Fibroblast of lung (primary cell): ENCODE results near the gene ADARB1. TPM values are rescaled to one million over a fixed set of nuclear protein-coding genes. Genes with fewer than 3 reads are reported as not detected.

Experiments used
- DNase-seq, 2 donors: peaks; one replicate each; pipeline versions ENCODE4 v3.0.0 to v3.0.0-alpha.2; 2010; ENCODE audit warnings: low read depth in 2 of 2
- H2AFZ ChIP-seq: 2 replicates; pipeline ENCODE4 v1.5.1; 2012; ENCODE audit warnings: low read length, control low read depth, inconsistent platforms
- H3K27ac ChIP-seq: 2 replicates; pipeline ENCODE4 v1.5.1; 2011; ENCODE audit warnings: low read length, control low read depth; ENCODE audit not compliant: insufficient read depth
- H3K27me3 ChIP-seq: 2 replicates; pipeline ENCODE4 v1.5.1; 2011; ENCODE audit warnings: mild to moderate bottlenecking, low read length; ENCODE audit not compliant: control insufficient read depth, insufficient read depth
- H3K36me3 ChIP-seq: 2 replicates; pipeline ENCODE4 v1.5.1; 2011; ENCODE audit warnings: low read length; ENCODE audit not compliant: control insufficient read depth, insufficient read depth
- H3K4me1 ChIP-seq: 2 replicates; pipeline ENCODE4 v1.5.1; 2011; ENCODE audit warnings: low read length; ENCODE audit not compliant: control insufficient read depth, insufficient read depth; ENCODE audit errors: extremely low read depth
- H3K4me2 ChIP-seq: 2 replicates; pipeline ENCODE4 v1.5.1; 2011; ENCODE audit warnings: low read length, control low read depth; ENCODE audit not compliant: insufficient read depth; ENCODE audit errors: extremely low read depth
- H3K4me3 ChIP-seq, 4 experiments: fragments of 200-600 bp in 1 of 4; sonication (generic) in 1 of 4; replicated peaks in 1 of 4; 2 replicates each; pipeline ENCODE4 v1.5.1; 2011 to 2016; ENCODE audit warnings: low read length in 4 of 4, low read depth in 3 of 4, mild to moderate bottlenecking in 3 of 4, control low read depth in 2 of 4, inconsistent platforms in 1 of 4, mixed read lengths in 1 of 4; ENCODE audit not compliant: insufficient read depth in 1 of 4; ENCODE audit errors: control extremely low read depth in 1 of 4
- H3K79me2 ChIP-seq: 2 replicates; pipeline ENCODE4 v1.5.1; 2012; ENCODE audit warnings: mild to moderate bottlenecking, low read length, inconsistent platforms; ENCODE audit not compliant: control insufficient read depth, insufficient read depth
- H3K9ac ChIP-seq: 2 replicates; pipeline ENCODE4 v1.5.1; 2011; ENCODE audit warnings: mild to moderate bottlenecking, low read length, control low read depth; ENCODE audit not compliant: insufficient read depth
- H3K9me3 ChIP-seq: 2 replicates; pipeline ENCODE4 v1.5.1; 2012; ENCODE audit warnings: low read depth, low read length; ENCODE audit not compliant: control insufficient read depth, insufficient read depth
- H4K20me1 ChIP-seq: 2 replicates; pipeline ENCODE4 v1.5.1; 2011; ENCODE audit warnings: low read length; ENCODE audit not compliant: control insufficient read depth, insufficient read depth; ENCODE audit errors: extremely low read depth
- EZH2 ChIP-seq: IDR thresholded peaks from 2 replicates; pipeline ENCODE4 v1.5.1; 2012; ENCODE audit warnings: low read length, control low read depth, mild to moderate bottlenecking; ENCODE audit errors: missing control alignments
- polyA plus RNA-seq, 2 donors: library from polyadenylated mRNA; depleted of rRNA in 1 of 2; stranded (reverse) in 1 of 2; unstranded in 1 of 2; fragments of >200 nt; gene quantifications; 2 replicates each; pipeline ENCODE4 v1.2.1, GENCODE V29; 2011 to 2012; ENCODE audit warnings: missing spikeins in 1 of 2
- total RNA-seq: library from RNA; depleted of rRNA; stranded (reverse); fragments of >200 nt; gene quantifications from 2 replicates; pipeline ENCODE4 v1.2.1, GENCODE V29; 2014
- TF ChIP-seq, protein P1 (sequence below), 2 donors: IDR thresholded peaks in 1 of 2; conservative IDR thresholded peaks in 1 of 2; 1 replicate in 1 of 2; 2 replicates in 1 of 2; pipeline ENCODE4 v1.5.1; 2011 to 2012; ENCODE audit warnings: low read length in 2 of 2, control low read depth in 1 of 2, inconsistent platforms in 1 of 2, low read depth in 1 of 2, mild to moderate bottlenecking in 1 of 2

Gene ADARB1
- total and polyA plus RNA-seq, 2 donors (not counting 1 experiment from before 2014, with no cell fraction given) = 20.2 to 25.3 TPM

DNA sequence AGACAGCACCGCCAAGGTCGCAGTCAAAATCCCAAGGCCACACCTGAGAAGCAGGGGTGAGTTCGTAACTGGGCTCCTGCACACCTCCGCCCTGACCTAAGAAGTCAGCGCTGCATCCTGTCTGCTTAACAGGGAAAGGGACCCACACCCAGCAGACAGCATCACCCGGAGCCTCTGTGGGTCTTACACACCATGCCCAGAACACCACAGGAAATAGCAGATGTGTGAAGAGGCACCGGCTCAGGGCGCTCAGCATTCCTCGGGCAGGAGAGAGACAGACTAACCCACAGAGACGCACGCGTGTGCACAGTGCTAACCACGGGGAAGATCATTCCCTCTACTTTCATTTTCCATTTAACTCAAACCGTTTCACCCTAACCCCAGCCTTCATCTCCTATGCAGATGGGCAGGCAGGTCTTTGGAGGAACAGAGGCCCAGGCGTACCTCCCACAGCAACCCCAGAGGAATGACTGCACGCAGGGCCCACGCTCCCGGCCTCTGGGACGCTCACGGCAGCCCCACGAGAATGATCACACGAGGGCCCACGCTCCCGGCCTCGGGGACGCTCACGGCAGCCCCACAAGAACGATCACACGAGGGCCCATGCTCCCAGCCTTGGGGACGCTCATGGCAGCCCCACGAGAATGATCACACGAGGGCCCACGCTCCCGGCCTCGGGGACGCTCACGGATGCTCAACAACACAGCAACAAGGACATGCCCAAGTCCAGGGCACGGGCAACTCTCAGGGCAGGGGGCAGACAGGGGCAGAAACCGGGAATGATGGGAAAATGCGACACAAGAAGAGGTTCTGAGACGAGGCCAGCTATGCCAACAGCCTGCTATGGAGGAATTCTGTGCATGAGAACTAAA is 192.4 kb downstream of the ADARB1 start:
- Histone ChIP-seq H2AFZ (no peak overlapping the region), H3K27ac (no peak overlapping the region), H3K4me2 (no peak overlapping the region), H3K9ac (no peak overlapping the region), H3K4me1 (no peaks in the 10 kb centered on the region), H3K27me3 (no peaks in the 10 kb centered on the region), H3K79me2 (peaks cover 3% of the 10 kb centered on the region), H3K4me3 (no peak overlapping the region), H3K9me3 (no peaks in the 10 kb centered on the region), H4K20me1 (no peaks in the 10 kb centered on the region), H3K36me3 (peaks cover 29% of the 10 kb centered on the region)
- TF ChIP-seq, protein P1, sequence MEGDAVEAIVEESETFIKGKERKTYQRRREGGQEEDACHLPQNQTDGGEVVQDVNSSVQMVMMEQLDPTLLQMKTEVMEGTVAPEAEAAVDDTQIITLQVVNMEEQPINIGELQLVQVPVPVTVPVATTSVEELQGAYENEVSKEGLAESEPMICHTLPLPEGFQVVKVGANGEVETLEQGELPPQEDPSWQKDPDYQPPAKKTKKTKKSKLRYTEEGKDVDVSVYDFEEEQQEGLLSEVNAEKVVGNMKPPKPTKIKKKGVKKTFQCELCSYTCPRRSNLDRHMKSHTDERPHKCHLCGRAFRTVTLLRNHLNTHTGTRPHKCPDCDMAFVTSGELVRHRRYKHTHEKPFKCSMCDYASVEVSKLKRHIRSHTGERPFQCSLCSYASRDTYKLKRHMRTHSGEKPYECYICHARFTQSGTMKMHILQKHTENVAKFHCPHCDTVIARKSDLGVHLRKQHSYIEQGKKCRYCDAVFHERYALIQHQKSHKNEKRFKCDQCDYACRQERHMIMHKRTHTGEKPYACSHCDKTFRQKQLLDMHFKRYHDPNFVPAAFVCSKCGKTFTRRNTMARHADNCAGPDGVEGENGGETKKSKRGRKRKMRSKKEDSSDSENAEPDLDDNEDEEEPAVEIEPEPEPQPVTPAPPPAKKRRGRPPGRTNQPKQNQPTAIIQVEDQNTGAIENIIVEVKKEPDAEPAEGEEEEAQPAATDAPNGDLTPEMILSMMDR (conservative IDR thresholded peaks at IDR 0.05 in 1 of 2, IDR thresholded peaks at IDR 0.05 in 1 of 2; ENCODE audit: low read depth in 1 of 2, low read length in 2 of 2) = no peak
- TF ChIP-seq EZH2 = no peak
- peak in 1 of 2 donors; percentile 34 for DNase-seq

DNA sequence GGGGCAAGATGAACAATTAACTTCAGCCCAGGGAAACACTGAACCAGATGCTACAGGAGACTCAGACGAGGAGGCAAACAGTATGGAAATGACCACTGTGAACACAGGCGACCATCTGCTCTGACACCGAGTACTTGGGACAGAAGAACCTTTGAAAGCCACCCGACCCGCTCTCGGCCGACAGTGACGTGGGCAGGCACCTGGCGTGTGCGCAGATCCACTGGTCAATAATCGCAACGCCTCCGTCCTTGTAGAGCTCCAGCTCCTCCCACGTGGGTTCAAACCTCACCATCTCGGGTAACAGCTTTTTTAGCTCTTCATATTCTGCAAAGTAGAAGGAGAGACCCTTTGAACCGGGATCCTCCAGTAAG is 193.0 kb downstream of the ADARB1 start:
- Histone ChIP-seq H3K79me2 (peaks cover 3% of the 10 kb centered on the region), H3K36me3 (peaks cover 29% of the 10 kb centered on the region), H3K9ac (no peak overlapping the region), H2AFZ (no peak overlapping the region), H3K9me3 (no peaks in the 10 kb centered on the region), H3K4me2 (no peak overlapping the region), H3K4me3 (no peak overlapping the region), H3K4me1 (no peaks in the 10 kb centered on the region), H4K20me1 (no peaks in the 10 kb centered on the region), H3K27ac (no peak overlapping the region), H3K27me3 (no peaks in the 10 kb centered on the region)
- no peak for TF ChIP-seq EZH2
- TF ChIP-seq, protein P1 (conservative IDR thresholded peaks at IDR 0.05 in 1 of 2, IDR thresholded peaks at IDR 0.05 in 1 of 2; ENCODE audit: low read depth in 1 of 2, low read length in 2 of 2) = no peak
- no peak for DNase-seq

DNA sequence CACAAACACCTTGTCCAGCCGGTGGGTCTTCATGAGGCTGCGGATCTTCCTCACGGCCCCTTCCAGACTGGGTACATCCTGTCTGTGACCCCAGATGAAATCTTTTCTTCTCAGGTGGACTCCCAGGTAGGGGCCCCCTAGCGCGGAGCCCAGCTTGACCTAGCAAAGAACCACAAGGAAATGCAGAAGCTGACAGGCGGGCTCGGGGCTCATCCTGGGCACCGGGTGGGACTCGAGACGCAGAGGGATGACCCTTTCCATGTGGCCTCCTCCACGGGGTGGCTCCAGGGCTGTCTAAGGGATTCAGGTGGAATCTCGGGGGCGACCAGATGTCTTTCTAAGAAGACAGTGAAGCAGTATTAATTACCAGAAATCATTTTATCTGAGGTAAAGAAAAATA is 195.5 kb downstream of the ADARB1 start:
- H3K4me1 ChIP-seq = no peaks in the 10 kb centered on the region
- H3K4me2 ChIP-seq = no peak overlapping the region
- no peak overlapping the region for H2AFZ ChIP-seq
- no peaks in the 10 kb centered on the region for H3K9me3 ChIP-seq
- no peaks in the 10 kb centered on the region for H3K27me3 ChIP-seq
- H3K4me3 ChIP-seq = no peak overlapping the region
- H4K20me1 ChIP-seq = no peaks in the 10 kb centered on the region
- H3K36me3 ChIP-seq = peaks cover 19% of the 10 kb centered on the region
- H3K9ac ChIP-seq = no peak overlapping the region
- no peak for DNase-seq
- TF ChIP-seq EZH2 = no peak
- TF ChIP-seq, protein P1 (conservative IDR thresholded peaks at IDR 0.05 in 1 of 2, IDR thresholded peaks at IDR 0.05 in 1 of 2; ENCODE audit: low read depth in 1 of 2, low read length in 2 of 2) = no peak
- peaks cover 16% of the 10 kb centered on the region for H3K79me2 ChIP-seq
- H3K27ac ChIP-seq = no peak overlapping the region
